Fibroblast of peridontal ligament (primary cell): ENCODE results near the gene CLEC6A.
"Not testable (repeated sequence)": the region's sequence is repeated elsewhere in the genome, so short reads cannot be mapped to it uniquely, and the experiment has no call there.

Experiments
- DNase-seq: peaks from one replicate; pipeline ENCODE4 v3.0.0-alpha.2; 2010; ENCODE audit errors: extremely low read depth

Gene CLEC6A

DNA sequence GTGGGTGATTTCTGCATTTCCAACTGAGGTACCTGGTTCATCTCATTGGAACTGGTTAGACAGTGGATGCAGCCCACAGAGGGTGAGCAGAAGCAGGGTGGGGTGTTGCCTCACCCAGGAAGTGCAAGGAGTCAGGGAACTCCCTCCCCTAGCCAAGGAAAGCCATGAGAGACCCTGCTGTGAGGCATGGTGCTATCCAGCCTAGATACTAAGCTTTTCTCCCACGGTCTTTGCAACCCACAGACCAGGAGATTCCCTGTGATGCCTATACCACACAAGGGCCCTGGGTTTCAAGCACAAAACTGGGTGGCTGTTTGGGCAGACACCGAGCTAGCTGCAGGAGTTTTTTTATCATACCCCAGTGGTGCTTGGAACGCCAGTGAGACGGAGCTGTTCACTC, 39.9 kb downstream of the CLEC6A start:
- DNase-seq, result not testable (repeated sequence)

DNA sequence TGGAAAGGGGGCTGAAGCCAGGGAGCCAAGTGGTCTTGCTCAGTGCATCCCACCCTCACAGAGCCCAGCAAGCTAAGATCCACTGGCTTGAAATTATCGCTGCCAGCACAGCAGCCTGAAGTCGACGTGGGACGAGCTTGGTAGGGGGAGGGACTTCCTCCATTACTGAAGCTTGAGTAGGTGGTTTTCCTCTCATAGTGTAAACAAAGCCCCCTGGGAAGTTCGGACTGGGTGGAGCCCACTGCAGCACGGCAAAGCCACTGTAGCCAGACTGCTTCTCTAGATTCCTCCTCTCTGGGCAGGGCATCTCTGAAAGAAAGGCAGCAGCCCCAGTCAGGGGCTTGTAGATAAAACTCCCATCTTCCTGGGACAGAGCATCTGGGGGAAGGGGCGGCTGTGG, 40.3 kb downstream of the CLEC6A start:
- not testable (repeated sequence) for DNase-seq

DNA sequence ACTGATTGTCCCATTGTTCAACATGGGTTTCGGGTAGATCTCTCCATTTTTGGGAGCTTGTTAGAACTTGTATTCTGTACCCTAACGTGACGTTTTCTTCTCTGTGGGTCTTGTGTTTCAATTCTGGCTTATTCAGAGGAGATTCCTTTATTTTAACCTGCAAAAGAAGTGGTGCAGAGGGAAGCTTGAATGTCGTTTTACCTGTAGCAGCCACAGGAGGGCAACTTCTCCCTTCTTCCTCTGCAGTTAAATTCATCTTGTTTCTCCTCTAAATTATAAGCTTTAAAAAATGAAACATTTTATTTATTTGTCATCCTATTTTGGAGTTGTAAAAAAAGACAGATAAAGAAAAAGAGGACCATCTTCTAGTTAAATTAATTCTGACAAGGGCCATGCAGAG, 43.9 kb downstream of the CLEC6A start:
- DNase-seq, result no peak

DNA sequence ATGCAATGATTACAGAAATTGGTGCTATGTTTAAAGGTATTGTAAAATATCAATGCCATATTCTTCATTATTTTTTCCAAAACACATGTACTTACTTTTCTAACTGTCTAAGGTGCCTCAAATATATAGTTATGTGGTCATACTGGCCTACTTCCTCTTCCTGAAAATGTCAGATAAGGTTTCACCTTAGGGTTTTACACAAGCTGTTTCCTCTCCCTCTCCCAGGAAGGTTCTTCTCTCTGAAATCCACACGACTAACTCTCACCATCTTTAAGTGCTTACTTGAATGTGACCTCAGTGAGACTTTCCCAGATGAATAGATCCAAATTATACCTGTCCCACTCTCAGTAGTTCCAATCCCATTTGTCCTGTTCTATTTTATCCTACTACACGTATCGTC, 46.0 kb downstream of the CLEC6A start:
- DNase-seq, result no peak

DNA sequence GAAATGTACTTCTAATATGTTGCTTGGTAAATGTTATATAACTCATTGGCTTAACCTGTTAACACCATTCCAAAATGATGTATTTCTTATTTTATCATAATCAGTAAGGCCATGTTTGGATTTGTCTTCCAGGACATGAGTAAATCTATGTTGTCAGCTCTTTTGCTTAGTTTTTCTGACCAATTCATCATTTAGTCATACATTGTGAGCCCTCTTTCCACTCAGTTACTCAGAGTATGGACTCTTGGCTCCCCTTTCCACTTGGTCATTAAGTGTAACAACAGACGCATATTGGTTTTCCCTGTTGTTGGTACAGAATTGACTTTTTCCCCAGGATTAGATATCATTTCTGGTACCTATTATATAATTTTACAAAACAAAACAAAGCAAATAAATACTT, 48.6 kb downstream of the CLEC6A start:
- no peak for DNase-seq

DNA sequence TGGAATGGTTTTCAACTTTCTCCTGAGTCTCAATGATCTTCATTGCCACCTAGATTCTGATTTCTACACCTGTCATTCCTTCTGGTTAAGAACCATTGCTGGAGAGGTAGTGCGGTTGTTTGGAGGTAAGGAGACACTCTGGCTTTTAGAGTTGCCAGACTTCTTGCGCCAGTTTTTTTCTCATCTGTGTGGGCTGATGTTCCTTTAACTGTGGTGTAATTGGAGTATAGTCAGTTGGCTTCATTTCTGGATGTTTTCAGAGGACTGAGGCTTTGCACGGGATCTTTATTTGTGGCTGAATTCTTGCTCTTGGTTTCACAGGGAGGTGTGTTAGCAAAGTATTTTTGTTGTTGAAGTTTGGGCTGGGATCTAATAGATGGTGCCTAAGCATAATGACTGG, 51.8 kb downstream of the CLEC6A start:
- DNase-seq, result no peak

DNA sequence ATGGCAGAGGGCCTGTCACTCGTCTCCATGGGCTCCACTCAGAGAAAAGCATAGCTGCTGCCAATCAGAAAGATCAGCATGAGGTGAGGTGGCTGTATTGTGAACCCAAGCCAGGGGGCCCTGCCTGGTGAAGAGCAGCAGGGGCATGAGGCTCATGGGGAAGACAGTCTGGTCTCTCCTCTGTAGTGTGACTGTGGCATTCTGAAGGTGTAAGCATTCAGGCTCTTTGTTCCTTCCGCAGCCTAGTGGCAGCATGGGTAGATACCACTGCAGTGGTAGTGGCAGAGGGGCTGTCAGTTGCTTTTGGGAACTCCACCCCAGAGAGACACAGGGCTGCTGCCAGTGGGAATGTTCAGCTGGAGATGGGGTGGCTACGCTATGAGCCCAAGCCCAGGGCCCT, 52.5 kb downstream of the CLEC6A start:
- DNase-seq, result no peak

DNA sequence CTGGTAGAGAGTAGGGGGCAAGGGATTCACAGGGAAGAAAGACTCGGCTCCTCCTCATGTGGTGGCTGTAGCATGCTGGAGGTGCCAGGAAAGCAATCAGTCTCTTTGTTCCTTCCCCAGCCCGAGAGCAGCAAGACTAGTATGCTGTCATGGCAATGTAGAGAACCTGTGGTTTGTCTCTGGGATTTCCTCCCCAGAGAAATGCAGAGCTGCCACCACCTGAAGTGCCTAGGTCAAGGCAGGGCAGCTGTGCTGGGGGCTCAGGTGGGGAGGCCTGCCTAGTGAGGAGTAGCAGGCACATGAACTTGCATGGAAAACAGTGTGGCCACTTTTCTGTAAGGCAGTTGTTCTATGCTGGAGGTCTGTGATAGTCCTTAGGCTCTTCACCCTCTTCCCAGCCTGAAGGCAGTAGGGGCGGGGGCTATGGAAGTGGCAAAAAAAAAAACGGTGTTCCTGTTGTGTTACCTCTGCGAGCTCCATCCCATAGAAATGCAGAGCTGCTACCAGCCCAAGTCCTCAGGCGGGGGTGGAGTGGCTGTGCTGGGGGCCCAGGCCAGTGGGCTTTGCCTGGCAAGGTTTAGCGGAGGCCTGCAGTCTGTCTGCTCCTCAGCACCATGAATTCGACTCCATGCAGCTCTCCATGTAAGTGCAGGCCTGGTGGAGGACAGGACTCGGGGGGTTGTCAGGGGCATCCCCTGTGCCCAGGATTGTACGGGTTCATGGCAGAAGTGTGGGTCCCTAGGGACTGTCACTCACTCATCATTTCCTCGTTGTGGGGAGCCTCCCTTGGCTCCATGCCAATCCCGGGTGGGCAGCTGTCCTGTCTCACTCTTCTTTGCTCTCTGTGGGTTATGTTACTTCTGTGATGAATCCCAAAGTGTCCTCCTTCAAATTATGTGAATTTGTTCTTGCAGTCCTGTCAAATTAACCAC, 53.4 kb downstream of the CLEC6A start:
- DNase-seq, result no peak

DNA sequence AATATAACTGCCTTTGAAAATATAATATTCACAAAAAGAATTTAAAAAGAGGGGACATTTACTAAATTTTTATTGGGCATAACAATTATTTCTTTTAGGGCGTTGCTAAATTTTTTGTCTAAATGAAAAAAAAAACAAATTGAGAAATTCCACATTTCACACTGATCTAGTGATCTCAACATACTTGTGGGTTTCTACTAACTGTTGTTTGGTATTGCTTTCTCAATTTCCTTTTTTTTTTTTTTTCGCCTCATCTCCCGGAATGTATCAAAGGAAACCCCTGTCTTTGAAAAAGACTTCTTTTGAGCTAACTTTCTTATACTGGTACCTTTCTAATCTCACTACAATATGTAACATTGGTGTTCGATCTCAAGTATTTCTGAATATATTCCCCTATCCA, 57.5 kb downstream of the CLEC6A start, which contains the start of gene CLEC4D:
Gene CLEC4D, plus strand, starts transcription at position 248 of the 400 bp plus-strand sequence. CDS start 230 bp downstream, outside the sequence.
- no peak for DNase-seq

DNA sequence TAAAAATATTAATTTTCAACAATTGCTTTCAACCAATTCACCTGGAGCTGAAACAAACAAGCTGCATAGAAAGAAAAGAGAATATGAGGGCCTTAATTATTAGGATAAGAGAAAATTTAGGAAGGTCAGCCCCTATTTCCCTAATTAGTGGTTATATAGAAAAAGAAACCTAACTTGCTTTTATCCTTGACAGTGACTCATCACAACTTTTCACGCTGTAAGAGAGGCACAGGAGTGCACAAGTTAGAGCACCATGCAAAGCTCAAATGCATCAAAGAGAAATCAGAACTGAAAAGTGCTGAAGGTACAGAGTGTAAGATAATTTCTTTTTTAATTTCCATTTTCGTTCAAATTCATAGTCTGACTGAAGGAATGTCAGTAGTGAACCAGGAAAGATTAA, 62.2 kb downstream of the CLEC6A start:
- no peak for DNase-seq

DNA sequence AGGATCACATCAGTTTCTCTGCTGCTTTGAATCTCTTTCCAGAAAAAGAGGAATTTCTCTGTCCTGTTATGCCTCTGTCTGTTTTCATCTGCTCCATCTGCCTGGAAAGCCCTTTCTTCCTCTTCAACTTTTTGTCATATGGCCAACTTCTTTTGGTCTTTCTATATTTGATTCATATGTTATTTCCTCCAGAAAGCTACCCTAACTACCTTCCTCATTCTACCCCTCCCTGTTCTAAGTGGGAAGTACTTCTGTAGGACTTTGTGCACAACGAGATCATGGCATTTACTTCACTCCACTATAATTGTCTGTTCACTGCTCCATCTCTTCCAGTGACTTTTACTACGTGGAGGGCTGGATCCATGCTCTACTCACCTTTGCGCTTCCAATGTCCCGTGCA, 63.4 kb downstream of the CLEC6A start:
- DNase-seq, result no peak

DNA sequence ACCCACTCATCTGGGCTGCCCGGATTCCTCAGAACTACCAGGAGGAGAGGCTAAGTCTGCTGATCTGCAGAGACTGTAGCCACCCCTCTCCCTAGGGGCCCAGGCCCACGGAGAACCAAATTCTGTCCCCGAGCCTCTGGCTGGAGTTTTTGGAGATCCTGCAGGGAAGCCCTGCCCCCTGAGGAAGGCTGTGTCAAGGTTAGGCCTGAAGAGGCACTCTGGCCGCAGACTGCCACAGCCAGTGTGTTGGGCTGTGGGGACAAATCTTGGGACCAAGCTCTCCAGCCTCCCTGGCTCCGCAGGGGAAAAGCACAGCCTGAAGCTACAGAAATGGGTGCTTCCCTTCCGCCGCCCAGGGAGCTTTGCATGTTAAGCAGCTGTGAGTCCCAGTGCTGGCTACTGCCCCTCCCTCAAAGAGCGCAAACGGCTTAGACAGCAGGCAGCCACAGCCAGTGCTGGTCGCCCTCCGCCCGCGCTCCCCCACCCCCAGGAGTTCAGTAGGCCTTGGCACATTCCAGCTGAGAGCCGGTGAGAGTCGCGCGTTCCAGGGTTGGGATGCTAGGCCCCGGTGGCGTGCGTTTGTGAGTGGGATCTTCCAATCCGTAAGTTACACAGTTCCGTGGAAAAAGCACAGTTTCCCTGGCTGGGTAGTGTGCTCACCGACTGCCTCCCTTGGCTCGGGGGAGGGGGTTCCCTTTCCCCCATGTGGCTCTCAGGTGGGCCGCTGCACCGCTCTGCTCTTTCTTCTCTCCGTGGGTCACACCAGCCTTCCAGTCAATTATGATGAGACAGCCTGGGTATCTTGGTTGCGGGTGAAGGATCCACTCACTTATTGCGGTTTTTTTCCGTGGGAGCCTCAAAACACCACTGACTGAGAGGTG, 71.7 kb downstream of the CLEC6A start:
- DNase-seq, result no peak
